DMS 273 (cell line): Measurements from ENCODE around the gene MYD88.

Source experiments
- DNase-seq: peaks from one replicate; lab custom pipeline; 2025; ENCODE audit not compliant: unreplicated experiment; lab: John Stamatoyannopoulos, UW

Gene MYD88

DNA sequence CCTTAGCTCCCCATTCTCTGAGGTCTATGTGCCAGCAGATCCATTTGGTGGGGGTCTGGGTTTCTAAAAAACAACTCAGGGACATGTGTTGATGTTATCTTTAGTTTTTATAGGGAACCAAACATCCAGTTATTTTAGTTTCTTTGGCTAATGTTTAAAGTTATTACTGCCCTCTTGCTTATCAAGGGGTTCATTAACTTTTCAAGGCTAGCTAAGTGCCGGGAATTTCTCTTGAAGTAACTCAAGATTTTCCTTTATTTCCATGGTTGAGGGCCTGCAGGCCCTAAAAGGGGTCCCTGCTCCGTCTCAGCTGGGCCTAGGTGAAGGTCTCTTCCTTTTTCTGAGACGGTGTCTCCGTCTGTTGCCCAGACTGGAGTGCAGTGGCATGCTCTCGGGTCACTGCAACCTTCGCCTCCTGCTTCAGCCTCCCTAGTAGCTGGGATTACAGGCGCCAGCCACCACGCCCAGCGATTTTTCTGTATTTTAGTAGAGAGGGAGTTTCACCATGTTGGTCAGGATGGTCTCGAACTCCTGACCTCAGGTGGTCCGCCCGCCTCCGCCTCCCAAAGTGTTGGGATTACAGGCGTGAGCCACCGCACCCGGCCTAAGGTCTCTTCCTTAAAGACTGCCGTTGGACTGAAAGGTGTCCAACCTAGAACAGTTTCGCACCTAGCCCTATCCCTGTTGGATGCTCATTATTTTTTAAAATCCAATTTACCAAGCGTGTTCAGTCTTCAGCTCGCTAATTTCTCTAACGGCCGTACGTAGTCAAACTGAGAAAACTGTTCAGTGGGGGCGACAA is 25.6 kb downstream of the MYD88 start:
- no peak for DNase-seq

DNA sequence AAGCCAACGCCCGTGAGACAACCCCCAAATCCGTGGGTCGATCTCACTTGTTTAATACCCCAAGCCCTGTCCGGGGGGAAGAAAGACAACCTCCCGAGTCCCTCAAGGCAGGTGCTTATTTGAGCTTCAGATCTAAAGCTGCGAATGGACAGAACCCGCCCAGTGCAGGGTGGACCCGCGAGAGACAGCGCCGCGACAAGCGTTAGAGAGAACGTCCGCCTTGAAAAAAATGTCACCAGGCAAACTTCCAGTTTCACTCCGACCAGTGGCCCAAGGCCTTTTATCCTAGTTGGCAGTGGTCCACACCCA is 26.1 kb downstream of the MYD88 start:
- DNase-seq: no peak

DNA sequence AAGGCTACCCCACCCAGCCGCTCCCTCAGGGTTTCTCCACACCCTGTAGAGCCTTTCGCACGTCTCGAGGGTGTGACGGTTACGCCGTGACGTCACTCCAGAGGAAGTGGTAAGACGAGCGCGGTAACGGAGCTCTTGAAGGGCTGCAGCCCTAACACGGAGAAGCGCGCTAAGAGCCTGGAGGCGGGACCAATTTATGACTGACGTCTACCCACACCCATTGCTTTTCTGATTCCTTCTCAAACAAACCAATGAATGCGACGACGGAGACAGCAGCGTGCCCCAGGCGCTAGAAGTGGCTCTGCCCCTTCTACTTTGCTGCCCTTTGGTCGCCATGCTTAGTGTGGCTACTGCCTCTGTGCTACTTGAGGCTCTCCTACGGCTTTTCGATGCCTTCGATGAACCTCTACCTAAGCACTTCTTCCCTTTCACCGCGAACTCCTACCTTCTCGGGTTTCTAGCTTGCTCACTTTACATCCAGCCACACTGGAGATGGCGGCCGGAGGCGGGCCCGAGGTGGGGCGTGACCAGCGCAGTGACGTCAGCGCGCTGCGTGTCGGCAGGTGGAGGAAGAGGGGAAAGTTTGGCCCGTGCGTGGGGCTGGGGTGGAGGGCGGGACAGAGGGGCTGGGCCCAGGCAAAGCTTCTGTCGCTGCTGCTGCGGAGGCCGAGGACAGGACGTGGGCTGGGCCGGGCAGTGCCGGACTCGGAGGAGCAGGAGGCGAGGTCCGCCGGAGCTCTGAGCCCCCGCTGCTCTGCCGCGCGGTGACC is 26.7 kb downstream of the MYD88 start, which contains the start of gene OXSR1:
Gene OXSR1, plus strand, starts transcription at position 586 of the 770 bp plus-strand sequence. CDS start 340 bp downstream, outside the sequence.
- peak; percentile 98 for DNase-seq

DNA sequence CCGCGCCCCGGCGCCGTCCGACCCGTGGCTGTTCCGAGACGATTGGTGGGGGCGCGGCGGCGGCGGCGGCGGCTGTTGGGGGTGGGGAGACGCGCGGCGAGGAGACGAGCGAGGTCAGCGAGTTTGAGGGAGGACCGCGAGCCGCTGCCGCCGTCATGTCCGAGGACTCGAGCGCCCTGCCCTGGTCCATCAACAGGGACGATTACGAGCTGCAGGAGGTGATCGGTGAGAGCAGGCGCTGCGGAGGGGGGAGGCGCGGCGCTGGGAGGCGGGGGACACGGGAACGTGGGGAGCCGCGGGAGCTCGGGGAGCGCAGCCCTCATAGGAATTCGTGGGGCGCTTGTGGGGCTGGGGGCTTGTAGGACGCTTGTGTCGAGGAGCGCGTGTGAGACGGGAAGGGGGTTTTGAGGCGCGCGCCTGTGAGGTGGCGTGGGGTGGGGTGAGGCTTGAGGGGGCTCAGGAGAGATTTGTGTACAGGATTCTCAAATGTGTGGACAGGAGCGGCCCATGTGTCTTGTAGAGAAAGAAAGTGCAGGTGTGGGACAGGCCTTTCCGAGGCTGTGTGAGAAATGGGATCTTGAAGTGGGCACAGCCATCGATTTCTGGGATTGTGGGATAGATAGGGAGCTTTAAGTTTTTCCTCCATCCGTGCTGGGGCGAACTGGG is 27.4 kb downstream of the MYD88 start:
- peak; percentile 67 for DNase-seq

DNA sequence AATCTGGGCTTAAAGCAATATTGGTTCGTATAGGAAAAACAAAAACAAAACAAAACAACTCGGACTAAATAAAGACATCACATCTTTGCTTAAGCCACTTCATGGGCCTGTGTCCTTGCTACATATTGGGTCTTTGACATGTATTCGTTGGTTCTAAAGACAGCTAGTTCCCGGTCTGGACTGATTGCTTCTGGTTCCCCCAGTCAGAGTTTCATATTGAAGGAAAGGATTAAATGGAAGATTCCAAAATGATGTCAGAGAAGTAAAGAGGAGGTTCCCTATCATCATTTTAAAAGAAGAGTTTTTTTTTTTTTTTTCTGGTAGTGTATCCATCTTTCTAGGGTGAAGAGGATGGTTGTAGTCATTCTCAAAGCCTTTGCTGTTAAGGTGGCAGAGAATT is 29.1 kb downstream of the MYD88 start:
- no peak for DNase-seq

DNA sequence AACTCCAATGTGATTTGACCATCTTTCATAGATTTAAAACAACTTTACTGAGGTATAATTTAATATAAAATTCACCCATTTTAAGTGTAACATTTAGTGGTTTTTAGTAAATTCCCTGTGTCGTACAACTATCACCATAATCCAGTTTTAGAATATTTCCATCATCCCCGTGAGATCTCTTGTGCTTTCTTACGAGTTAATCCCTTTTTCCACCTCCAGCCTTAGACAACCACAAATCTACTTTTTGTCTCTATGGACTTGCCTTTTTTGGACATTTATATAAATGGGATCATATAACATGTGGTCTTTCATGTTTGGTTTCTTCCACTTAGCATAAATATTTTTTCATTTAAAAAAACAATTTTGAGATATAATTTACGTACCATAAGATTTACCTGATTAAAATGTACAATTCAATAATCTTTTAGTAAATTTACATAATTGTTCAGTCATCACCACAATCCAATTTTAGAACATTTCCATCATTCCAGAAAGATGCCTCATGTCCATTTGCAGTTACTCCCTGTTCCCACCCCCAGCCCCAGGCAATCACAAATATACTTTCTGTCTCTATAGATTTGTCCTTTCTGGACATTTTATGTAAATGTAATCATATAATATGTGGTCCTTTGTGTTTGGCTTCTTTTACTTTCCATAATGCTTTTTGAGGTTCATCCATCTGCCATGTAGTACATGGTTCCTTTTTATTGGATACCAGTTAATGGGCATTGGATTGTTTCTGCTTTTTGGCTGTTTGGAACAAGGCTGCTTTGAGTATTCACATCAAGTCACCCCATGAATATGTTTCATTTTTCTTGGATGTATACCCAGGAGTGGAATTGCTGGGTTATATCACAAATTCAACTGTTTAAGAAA is 29.9 kb downstream of the MYD88 start:
- DNase-seq: no peak

DNA sequence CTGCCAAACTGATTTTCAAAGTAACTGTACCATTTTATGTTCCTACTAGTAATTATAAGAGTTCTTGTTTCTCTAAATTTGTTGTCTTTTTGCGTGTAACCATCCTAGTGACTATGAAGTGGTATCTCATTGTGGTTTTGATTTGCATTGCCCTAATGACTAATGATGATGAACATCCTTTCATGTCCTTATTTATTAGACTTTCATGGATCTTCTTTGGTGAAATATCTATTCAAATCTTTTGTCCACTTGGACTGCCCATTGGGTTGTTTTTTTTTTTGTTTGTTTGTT is 30.5 kb downstream of the MYD88 start:
- no peak for DNase-seq

DNA sequence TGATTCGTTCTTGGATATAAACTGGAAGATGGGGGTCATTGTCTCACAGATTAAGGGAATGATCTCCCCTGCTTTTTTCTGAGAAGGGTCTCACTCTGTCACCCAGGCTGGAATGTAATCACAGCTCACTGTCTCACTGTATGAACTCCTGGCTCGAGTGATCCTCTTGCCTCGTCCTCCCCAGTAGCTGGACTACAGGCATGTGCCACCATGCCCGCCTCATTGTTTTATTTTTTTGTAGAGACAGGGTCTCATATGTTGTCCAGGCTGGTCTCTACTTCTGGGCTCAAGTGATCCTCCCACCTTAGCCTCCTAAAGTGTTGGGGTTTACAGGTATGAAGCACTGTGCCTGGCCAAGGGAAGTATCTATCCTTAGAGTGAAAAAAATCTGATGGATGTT is 32.3 kb downstream of the MYD88 start:
- no peak for DNase-seq

DNA sequence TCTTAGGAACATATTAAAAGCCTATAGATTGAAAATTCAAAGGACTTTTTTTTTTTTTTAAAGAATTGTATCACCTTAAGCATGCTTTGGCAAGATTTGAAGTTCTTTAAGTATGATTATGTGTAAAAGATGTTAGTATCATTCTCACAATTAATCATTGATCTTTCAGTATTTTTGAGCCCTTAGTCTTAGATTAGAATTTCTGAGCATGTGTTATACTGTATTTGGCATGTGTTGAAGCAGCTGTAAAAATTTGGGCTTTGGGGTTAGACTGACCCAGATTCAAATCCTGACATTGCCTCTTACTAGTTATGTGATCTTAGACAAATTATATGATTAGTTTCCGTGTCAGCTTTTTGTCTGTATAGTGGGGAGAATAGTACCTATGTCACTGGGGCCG is 33.2 kb downstream of the MYD88 start:
- DNase-seq: no peak

DNA sequence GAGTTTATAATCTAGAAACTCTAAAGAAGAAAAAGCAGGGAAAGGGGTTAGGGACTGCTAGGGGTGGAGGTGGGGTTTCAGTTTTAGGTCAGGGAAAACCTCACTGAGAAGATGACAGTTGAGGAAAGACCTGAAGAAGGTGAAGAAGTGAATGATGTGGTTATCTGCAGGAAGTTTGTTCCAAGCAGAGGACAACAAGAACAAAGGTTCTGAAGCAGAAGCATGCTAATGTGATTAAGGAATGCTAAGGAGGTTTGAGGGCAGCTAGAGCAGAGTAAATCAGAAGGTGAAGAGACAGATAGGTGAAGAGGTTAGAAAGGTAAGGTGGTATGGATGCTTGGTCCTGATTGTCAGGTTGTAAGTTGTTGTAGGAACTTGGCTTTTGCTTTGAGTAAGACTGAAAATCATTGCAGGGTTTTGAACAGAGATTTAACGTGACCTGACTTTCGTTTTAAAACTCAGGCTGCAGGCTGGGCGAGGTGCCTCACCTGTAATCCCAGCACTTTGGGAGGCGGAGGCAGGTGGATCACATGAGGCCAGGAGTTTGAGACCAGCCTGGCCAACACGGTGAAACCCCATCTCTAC is 35.5 kb downstream of the MYD88 start:
- no peak for DNase-seq

DNA sequence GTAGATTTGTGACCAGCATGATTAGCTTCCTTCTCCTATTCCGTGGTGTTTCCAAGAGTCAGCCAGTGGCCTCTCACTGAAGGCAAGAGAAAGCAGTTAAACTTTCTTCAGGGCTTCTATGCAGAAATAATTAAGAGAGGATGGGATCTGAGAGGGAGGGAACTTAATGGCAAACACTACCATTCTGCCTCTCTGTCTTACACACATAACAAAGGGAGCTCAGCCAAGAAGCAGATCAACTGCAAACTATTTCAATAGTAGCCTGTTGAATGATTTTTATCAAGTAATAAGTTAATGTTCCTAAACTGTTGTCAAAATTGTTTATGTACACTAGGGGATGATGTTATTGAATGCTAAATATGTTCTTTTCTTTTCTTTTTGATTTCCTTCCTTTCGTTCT is 38.7 kb downstream of the MYD88 start:
- DNase-seq: no peak

DNA sequence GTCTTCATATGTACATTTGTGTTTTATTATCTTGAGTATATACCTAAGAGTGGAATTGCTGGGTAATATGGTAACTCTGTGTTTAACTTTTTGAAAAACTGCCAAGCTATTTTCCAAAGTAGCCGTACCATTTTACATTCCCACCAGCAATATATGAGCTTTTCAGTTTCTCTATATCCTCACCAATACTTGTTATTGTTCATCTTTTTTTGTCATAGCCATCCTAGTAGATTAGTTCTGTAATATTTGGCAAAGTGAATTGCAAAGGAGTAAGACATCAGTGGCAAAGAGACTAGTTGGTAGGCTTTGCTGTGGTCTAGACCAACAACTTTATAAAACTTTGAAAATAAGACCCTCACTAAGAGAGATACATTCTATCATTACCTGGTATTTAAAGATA is 48.3 kb downstream of the MYD88 start:
- DNase-seq: no peak

DNA sequence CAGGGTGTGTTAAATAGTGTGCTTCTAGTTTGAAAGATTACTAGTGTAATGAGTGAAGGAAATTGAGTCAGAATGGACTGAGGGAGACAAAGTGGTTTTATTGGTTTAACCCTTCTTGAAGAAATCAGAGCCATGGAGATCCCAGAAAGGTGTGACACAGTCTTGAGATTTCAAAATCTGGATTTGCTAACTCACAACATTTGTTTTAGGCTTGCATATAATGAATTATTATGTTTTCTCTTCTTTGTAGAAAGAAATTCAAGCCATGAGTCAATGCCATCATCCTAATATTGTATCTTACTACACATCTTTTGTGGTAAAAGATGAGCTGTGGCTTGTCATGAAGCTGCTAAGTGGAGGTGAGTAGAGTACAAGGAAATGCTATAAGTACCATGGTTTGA is 52.0 kb downstream of the MYD88 start:
- DNase-seq: no peak
